ENCODE results near the gene COL26A1.

COL26A1 gene

DNA sequence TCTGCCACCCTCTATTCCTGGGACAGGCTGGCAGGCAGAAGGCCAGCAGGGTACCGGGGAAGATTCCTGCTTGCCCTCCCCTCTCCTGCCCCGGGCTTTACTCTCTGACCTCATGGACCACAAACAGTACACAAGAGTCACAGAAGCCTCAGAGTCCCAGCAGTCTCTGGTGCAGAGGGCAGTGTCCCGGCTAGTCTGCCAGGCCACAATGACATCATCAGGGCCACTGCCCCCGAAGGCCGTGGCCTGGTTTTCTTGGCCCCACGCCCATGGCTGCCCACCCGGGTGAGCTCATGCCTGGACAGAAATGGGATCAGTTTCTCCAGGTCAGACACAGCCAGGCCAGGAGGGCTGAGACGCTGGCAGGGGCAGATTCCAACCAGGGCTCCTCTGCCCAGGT, 174.5 kb downstream of the COL26A1 start:
- DNase-seq = no peak

DNA sequence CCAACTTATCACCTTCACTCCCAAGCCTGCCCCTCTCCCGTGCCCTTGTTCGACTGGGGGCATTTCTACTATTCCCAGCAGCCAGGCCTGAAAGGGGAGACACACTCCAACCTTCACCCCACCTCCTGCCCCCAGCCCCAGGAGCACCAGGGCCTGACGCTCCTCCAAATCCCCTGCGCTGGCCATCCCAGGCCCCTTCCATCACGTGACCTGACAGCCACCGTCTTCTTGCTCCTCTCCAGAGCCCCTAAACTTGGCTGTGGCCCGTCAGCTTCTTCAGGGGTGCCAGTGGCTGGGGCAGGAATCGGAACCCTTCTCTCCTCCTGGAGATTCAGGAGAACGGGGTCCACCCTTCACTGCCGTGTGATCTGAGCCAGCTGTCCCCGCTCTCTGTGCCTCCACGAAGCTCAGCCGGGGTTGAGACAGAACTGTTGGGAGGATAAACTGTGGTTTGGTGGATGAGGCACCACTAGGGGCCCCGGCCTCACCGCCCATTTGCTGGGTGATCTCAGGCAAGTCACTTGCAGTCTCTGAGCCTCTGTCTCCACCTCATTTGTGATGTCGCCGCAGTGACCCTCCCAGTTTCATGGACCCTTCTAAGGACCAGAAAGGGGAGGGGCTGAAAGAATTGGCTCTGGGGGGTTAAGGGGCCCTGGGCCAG, 175.4 kb downstream of the COL26A1 start:
- DNase-seq = no peak

DNA sequence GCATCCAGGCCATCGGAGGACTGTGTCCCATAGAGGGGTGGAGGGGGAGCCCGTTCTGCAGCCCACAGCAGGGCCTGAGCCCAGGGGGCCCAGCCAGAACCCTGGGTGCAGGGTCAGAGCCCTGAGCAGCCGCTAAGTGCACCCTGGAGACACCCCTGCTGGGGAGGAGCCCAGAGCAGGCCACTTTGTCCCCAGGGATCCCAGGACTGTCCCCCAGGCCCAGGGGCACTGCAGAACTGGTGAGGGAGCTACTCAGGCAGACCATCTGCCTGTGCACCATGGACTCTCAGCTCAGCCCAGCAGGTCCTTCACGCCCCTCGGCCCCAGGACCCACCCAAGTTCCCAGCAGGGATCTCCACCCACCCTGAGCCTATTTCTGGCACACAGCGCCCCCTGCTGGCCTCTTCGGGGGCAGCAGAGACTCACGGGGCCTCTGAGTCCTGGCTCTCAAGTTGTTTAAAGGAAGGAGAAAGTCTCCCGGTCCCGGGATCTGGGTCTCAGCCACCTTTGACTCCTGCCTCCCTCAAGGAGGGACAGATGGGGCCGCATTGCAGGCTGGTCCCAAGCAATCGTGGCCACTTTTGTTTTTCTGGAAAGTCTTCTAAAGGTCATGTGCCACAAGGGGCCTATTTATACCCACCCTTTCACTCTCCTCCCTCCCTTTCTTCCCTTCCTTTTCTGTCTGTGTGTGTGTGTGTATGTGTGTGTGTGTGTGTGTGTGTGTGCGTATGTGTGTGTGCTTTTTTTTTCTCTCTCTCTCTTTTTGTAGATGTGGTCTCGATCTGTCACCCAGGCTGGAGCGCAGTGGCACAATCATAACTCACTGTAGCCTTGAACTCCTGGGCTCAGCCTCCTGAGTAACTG, 176.2 kb downstream of the COL26A1 start:
- DNase-seq = peak in 1 of 2 experiments; percentile 7

DNA sequence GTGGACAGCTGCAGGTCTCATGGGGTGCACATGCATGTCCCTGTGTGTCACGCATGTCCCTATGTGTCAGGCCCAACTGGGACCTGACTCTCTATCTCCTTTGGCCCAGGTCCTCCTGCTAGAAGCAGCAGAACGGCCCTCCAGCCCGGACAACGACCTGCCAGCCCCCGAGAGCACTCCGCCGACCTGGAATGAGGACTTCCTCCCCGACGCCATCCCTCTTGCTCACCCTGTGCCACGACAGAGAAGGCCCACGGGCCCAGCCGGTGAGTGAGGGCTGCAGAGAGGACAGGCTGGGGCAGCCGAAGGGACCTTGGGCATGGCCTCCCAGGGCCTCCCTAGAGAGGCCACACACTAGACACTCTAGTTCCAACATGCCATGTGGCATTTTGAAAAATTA, 177.1 kb downstream of the COL26A1 start:
- no peak for DNase-seq

- peak in 1 of 2 experiments; percentile 50 for DNase-seq
Measured at GRCh38 chr7:101542527-101543241, 180.0 kb downstream of the COL26A1 start.

DNA sequence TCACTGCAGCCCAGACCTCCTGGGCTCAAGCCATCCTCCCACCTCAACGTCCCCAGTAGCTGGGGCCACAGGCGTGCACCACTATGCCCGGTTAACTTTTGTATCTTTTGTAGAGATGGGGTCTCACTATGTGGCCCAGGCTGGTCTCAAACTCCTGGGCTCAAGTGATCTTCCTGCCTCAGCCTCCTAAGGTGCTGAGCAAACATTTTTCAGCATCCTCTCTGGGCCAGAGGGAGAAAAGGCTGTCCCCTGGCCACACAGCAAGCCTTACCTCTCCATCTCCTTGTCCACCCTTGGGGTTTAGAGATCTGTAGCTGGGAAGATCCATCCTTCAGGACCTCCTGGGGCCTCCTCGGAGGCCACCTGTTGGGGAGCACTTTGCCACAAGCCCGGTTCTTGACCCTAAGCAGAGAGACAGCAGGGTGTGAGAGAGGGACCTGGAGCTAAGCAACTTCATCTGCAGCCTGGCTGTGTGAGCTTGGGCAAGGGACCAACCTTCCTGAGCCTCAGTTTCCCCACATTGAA, 180.6 kb downstream of the COL26A1 start:
- no peak for DNase-seq

- DNase-seq = no peak
Measured at GRCh38 chr7:101543846-101544245, 181.2 kb downstream of the COL26A1 start.

DNA sequence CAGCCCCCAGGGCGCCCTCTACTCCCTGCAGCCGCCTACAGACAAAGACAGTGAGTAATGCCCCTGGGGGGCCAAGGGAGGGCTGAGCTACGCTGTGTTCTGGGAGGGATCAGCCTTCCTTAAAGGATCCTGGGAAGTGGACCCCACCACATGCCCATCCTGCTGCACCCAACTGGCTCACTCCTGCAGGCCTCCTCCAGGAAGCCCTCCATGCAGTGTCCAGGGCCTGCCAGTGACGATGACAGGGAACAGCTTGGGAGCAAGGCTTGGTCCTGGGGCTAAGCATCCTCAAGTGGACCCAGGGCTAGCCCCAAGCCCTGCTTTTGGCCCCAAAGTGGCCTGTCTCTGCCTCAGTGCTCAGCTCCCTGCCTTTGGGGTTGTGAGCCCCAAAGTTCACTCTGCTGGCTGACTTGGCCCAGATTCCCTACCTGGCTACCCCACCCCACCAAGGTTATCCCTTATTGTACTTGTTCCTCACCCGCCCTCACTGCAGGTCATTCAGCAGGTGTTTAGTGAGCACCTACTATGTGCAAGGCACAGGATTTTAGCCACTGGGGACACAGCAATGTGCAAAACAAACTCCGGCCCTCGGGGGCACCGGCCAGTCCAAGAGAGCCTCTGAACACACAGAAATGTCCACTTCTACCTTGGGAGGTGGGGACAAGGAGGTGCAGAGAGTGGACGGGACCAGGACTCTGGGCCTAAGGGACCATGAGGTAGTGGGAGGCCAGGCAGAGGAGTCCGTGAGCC, 182.9 kb downstream of the COL26A1 start:
- no peak for DNase-seq

DNA sequence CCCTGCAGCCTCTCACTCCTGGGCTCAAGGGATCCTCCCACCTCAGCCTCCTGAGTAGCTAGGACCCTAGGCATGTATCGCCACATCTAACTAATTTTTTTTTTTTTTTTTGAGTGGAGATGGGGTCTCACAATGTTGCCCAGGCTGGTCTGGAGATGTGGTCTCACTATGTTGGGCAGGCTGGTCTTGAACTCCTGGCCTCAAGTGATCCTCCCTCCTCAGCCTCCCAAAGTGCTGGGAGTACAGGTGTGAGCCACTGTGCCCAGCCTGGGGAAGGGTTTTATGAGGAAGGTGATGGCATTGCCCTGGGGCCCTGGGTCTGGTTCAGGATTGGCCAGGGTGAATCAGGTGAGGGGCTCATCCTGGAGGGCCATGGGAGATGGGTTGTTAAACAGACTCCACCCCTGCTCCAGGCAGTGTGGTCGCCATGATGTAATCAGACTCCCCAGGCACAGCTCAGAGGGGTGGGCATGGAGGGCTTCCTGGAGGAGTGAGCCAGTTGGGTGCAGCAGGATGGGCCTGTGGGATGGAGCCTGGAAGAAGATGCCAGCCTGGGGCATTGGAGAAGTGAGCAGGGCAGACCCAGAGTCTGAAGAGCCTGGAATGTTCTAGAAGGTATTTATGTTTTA, 183.7 kb downstream of the COL26A1 start:
- no peak for DNase-seq

DNA sequence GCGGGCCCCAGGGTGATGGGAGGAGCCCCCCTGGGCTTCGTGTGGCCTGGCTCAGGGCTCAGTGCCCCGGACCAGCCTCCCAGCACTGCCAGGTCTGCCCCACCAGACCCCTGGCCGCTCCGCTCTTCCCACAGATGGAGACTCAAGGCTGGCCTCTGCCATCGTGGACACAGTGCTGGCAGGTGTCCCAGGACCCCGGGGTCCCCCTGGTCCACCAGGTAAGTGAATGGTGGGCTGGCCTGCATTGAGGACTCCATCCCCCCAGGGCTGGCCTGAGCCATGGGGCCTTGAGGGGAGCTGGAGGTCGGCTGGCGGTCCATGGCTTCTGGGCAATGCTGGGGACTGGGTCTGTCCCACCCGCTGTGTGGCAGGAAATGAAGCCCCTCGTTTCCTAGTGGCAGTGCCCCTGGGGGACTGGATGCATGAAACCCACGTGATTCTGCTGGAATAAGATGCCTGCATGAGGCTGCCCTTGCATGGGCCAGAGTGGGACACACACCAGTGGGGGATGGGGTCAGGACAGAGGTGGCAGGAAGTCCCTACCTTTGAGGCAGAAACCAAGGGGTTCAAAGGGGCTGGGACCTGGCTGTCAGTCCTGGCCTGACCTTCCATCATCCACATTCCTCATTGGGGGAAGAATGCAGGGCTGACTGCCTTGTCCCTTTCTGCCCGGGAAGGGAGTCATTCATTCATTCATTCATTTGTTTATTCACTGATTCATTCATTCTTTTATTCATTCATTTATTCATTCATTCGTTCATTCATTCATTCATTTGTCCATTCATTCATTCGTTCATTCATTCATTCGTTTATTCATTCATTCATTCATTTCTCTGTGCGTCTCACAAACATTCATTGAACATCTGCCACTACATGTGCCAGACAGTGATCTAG, 184.6 kb downstream of the COL26A1 start:
- no peak for DNase-seq

GRCh38 chr7:101547916-101548661, 185.4 kb downstream of the COL26A1 start:
- no peak for DNase-seq

DNA sequence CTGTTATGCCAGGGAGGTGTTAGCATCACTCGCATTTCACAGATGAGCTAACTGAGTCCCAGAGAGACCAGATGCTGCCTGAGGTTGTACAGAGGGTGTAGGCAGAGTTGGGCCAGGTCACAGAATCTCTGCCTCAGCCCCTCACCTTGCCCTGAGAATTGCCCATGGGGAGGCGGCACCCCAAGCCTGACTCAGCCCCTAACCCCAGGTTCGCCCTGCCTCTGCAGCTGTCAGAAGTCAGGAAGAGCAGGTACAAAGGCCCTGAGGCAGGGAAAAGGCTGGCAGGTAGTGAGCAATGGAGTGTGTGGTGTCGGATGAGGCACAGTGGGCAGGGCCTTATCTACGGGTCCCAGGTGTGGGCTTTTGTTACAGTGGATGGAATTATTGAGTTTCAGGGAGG, 187.1 kb downstream of the COL26A1 start:
- DNase-seq = no peak

DNA sequence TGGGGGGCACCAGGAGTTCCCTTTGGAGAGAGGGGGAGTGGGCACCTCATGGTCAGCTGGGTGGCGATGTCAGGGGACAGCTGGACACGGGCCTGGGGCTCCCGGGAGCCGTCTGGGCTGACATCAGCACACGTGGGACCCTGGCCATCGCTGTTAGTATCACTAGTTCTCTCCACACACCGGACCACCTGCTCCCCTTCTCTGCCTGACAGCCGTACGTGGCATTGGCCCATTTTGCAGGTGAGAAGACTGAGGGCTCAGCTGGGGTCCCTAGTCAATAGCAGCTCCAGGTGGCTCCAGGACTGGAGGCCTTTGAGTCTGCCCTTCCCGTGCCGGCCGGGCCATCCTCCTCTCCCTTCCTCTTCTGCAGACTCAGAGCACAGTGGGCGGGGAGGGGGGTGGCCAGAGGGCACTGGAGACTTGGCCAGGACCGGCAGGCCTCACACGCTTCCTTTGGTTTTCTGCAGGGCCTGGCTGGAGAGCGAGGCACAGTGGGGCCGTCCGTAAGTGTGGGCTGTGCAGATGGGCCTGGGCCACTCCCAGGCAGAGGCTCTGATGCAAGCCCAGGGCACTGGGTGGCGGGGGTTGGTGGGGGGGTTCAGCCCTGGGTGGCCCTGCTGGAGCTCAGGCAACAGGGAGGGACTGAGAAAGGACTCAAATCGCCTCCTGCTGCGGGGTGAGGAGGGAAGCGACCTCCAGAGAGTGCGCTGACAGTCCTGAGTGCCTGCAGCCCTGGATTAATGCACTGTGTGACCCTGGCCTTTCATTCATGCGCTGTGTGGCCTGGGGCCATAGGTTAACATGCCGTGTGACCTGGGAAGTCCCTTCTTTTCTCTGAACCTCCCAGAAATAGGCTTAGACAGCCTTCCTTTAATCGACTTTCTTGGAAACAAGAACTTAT, 188.2 kb downstream of the COL26A1 start:
- no peak for DNase-seq

DNA sequence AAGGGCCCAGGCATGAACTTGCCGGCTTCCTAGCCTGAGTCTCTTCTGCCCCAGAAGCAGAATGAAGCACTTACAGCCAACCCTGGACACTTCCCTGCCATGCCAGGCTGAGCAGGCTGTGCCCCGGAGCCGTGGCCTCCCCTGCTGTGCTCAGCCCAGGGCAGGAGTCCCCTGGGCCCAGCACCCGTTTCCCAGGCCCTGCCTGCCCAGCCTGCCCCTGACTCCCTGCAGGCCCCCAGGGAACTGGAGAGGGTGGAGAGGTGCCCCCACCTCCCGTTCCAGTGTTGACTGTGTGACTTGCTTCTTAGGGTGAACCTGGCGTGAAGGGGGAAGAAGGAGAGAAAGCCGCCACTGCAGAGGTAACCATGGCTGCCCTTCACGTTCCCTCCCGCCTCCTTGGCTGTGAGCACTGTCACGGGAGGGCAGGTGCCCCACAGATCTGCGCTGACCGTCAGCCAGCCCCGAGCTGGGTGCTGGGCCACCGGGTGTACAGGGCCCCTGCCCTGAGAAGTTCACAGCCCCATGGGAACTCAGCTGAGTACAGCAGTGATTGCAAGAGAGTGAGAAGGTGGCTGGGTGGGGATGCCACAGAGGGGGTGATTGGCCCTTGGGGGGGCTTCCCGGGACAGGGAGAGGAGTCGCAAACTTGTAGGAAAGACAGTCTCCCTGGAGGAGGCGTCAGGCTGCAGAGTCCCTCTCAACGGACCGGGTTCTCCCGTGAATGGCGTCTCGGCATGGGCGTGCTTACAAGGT, 190.5 kb downstream of the COL26A1 start:
- DNase-seq = no peak

DNA sequence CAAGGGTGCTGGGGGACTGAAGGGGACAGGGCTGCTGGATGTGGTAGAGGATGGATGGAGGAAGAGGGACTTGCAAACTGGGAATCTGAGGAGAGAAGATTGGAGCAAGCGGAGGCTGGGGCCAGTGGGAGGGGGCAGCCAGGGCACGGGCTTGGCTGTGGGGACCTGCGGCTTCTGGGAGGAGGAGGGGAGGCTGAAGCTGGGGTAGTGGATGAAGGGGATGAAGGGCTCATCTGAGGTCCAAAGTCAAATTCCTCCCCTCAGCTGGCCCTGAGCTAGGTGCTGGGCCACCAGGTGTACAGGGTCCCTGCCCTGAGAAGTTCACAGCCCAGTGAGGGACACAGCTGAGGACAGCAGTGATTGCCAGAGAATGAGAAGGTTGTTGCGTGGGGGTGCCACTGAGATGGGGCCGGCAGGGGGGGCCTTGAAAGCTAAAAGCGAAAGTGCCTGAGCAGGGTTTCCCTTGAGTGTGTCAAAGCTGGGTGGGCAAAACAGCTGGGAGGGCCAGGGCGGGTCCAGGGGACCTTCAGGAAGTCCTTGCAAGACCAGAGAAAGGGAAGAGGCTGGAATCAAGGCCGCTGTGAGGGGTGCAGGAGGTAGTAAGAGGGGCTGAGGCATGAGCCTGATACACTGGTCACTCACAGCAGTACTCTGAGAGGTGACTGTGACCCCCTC, 191.2 kb downstream of the COL26A1 start:
- no peak for DNase-seq

GRCh38 chr7:101554584-101555268, 192.1 kb downstream of the COL26A1 start:
- no peak for DNase-seq

DNA sequence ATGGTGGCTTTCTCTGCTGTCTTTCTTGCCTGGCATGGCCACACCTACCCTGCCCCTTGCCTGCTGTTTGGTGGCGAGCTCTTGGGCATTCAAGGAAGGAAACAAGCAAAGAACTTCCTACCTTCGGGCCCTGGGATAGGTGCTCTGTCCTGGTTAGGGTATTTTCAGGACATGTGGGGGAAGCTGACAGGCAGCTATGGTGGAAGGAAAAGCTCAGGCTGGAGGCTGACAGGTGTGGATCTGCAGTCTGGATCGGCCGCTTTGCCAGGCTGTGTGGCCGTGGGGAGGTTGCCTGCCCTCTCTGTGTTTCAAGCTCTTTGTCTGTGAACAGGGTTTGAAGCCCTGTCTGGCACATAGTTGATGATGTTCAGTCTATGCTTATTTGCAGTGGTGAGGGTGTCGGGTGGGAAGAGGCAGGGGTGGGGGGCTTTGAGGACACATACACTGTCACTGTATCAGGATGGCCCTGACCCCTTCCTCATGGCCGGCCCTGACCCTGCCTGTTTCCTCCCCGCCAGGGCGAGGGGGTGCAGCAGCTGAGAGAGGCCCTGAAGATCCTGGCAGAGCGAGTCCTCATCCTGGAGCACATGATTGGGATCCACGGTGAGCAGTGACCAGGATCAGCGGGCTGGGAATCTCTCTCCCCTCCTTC, 192.7 kb downstream of the COL26A1 start:
- no peak for DNase-seq

All from NCI-H446 (cell line).